ENCODE measurements around the gene HSPA4.
"Not testable (repeated sequence)": the region's sequence is repeated elsewhere in the genome, so short reads cannot be mapped to it uniquely, and the experiment has no call there.

HSPA4 gene

DNA sequence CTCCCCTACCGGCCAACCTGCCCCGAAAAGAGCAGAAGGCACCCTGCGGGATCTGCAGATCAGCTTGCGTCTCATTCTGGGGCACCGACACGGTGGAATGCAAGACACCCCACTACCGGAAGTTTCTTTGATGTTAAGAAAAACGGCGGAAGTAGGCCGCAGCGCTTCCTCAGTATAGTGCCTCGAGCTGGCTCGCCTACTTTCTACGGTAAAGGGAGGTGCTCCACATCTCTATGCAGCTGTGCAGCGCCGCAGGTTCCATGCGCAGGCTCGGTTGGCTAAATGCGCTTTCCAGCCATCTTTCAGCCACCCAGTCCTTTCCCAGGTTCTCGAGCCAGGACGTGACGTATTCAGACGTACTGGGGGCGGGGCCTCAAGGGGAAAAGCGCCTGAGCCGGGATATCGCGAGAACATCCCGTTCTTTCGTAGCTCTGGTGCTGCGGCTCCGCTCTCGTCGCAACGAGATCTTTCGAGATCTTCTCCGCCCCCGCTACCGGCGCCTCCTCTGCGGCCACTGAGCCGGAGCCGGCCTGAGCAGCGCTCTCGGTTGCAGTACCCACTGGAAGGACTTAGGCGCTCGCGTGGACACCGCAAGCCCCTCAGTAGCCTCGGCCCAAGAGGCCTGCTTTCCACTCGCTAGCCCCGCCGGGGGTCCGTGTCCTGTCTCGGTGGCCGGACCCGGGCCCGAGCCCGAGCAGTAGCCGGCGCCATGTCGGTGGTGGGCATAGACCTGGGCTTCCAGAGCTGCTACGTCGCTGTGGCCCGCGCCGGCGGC, at the start of gene HSPA4:
HSPA4 (plus strand) TSS at position 472 of the 775 bp plus-strand sequence; CDS start at position 710, 238 bp downstream.
- peak; percentile 97 for DNase-seq

DNA sequence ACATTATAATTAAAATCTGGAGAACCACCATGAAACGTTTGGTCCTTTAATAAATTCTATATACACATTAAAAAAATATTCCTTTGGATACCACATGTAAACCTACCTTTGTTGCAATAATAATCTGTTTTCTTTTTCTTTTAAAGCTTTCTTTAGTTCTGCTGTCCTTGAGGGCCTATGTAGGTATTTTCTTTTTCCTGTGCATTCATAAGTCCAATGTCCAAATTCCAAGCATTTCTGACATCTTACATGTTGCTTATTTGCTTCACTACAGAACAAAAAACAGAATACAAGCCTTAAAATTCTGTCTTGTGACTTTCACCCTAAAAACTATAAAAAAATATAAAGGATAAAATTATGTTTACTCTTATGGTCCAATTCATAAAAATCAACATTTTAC, 45.2 kb upstream of the HSPA4 start:
- DNase-seq = no peak

DNA sequence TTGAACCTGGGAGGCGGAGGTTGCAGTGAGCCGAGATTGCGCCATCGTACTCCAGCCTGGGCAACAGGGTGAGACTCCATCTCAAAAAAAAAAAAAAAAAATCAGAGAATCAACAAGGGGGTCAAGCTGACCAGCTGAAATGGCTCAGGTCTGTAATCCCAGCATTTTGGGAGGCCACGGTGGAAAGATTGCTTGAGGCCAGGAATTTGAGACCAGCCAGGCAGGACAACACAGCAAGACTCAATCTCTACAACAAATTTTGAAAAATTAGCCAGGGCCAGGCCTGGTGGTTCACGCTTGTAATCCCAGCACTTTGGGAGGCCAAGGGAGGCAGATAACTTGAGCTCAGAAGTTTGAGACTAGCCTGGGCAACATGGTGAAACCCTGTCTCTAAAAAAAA, 43.4 kb upstream of the HSPA4 start:
- not testable (repeated sequence) for DNase-seq

DNA sequence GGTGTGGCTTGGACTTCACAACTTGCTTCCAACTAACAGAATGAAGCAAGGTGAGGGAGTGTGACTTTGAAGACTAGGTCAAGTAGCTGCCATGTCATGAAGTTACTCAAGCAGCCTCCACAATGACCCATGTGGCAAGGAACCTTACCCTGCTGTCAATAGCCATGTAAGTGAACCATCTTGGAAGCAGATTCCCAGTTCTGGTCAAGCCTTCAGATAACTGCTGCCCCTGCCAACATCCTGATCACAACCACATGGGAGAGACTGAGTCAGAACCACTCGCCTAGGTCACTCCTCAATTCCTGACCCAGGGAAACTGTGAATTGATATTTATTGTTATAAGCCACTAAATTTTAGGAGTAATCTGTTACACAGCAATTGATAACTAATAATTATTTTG, 36.3 kb upstream of the HSPA4 start:
- DNase-seq = no peak

DNA sequence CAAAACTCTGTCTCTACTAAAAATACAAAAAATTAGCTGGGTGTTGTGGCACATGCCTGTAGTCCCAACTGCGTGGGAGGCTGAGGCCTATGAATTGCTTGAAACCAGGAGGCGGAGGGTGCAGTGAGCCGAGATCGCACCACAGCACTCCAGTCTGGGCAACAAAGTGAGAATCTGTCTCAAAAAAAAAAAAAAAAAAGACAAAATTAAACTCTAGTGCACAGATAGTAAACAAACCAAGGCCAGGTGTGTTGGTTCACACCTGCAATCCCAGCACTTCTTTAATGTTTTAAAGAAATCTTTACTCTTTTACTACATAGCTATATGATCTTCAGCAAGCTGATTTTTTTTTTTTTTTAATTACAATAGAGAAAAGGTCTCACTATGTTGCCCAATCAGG, 33.8 kb upstream of the HSPA4 start:
- DNase-seq = no peak

DNA sequence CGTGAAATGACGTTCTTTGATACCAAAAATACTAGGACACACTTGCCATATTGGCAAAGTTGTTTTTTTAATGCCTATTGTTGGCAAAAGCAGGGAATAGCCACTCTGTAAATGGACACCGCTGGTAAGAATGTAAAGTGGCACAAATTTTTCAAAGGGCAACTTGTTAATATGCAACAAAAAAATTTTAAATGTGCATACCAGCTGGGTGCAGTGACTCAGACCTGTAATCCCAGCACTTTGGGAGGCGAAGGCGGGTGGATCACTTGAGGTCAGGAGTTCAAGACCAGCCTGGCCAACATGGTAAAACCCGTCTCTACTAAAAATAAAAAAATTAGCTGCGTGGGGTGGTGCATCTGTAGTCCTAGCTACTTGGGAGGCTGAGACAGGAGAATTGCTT, 32.3 kb upstream of the HSPA4 start:
- peak; percentile 9 for DNase-seq

DNA sequence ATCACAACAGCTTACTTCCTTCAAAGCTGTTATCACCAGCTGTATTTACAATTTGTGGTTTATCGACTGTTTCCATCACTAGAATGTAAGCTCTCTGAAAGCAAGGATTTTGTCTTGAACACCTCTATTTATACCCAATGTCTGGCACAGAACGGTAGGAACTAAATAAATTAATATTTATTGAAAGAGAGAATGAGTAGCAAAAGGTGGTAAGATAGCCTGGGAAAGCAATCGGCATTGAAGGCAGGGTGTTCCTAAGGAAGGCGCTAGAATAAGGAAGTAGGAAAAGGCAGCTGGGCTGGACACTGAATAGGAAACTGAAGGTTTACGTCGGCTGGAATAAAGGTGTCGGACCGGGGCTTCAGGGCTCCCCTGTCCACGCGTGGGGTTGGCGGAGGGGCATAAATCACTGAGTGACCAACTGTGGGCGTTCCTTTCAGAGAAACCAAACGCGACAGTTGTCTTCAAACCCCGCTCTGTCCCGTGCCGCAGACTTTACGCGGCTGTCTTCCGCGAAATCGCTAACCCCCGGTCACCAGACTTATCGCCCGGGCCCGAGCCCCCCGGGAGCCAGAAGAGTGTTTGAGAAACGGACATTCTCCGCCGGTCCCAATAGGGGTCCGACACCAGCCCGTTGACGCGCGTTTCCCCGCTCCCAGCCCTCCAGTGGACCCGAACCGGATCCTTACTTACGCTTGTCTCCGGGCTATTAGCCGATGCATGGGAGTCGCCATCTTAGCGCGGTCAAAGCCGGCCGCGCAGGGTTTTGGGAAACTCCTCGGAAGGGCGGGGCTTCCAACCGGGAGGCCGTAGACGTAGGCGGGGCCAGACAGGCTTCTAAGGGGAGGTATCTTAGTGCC, 25.8 kb upstream of the HSPA4 start, which contains the start of gene ZCCHC10:
ZCCHC10 (minus strand) TSS at position 746 of the 860 bp plus-strand sequence; CDS start at position 734, 12 bp downstream.
- DNase-seq = peak; percentile 81

DNA sequence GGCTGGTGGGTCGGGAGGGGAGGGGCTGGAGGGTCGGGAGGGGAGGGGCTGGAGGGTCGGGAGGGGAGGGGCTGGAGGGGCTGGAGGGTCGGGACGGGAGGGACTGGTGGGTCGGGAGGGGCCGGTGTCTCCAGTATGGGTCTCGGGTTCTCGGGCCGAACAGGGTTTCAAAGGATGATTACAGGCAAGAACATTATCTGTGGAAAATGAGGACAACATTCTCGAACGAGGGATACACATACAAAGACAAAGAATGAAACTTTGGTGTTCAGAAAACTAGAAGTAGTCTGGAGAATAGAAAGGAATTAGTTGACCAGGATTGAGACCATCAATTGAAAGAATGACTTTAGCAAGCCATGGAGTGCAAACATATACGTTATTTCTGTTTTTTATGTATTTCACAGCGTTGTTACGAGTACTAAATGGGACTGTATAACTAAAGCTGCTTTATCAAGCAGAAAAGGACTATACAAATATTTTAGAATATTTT, 25.1 kb upstream of the HSPA4 start:
- DNase-seq = no peak

DNA sequence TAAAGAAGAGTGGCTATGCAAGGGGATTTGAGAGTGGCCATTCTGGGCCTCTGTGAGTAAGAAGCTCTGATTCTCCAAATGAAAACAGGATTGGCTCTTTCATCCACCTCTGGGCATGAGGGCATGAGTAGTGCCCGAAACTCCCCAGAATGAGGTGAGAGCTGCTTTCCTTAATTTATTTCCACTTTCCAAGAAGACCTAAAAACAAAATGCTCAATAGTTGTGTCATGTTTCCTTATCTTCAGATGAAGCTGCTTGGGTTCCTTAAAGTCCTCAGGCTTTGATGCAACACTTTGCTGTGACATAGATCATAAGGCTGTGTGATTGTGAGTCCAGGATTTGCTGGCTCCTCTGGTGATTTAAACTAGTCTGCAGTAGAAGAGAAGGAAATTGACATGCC, 22.4 kb upstream of the HSPA4 start:
- no peak for DNase-seq

DNA sequence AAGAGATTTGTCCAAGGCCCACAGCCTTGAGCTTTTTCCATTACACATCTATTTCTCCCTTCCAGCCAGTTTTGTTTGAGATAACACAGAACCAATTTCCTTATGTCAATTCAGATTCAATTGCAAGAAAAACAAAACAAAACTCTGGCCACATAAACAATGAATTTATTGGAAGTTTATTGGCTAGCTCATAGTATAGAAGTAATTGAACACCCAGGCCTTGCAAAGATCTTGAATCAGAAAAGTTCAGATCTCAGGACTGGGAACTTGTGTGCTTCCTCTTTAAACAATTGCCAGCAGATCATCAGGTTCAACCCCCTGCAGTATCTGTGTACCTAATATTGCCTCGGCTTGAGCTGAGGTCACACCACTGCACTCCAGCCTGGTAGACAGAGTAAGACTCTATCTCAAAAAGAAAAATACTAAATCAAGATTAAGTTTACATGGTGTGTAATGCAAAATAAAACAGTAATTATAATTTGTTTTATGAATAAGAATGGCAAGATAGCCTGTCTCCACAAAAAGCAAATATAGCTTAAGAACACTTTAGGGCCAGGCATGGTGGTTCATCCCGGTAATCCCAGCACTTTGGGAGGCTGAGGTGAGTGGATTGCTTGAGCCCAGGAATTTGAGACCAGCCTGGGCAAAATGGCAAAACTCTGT, 21.3 kb upstream of the HSPA4 start:
- DNase-seq = no peak

DNA sequence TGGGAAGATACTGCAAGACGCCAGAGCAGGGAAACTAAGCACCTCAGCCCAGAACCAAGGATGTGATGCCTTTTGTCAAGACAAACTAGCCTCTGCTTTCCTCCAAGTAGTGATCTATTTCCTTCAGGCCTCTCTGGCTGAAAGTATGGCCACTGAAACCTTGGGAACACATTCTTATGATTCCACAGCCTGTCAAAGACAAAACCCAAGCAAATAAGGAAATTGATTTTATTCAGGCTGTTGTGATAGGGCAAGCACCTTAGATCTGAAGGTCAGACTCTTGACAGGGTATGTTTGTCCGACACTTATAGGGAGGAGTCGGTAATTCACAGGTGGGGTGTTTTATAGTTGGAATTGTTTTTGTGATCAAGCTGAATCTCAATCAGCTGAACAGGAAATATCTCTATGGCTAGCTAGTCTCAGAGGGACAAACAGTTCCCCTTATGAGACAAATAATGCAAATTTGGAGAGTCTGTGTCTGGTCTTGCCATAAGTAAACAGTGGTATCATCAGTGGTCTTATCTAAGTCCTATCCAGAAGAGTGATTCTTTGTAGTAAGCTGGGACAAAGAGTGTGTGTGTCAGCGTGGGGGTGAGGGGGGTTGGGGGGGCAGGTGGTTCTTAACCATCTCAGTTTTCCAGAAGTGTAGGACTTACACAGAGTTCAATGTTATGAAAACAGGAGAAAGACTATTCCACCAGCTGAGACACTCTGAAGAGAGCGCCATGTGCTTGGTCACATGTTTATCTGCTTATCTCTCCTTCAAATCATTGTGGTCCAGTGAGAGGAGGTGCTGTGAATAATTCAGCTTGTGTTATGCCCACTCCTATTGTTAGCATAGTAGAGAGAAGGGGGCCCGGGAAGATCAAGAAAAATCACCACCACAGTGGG, 18.7 kb upstream of the HSPA4 start:
- no peak for DNase-seq

DNA sequence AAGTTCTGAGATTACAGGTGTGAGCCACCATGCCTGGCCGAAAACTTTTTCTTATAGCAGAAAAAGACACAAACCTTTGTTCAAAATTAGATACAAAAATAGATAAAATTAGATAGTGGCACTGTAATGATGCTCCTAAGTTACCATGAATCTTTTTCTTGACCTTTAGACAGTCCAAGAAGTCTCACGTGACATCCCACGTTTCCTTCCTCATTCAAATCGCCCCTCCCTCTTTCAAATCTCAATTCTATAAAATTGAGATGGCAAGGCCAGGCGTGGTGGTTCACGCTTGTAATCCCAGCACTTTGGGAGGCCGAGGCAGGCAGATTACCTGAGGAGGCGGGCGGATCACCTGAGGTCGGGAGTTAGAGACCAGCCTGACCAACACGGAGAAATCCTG, 17.7 kb upstream of the HSPA4 start:
- no peak for DNase-seq

DNA sequence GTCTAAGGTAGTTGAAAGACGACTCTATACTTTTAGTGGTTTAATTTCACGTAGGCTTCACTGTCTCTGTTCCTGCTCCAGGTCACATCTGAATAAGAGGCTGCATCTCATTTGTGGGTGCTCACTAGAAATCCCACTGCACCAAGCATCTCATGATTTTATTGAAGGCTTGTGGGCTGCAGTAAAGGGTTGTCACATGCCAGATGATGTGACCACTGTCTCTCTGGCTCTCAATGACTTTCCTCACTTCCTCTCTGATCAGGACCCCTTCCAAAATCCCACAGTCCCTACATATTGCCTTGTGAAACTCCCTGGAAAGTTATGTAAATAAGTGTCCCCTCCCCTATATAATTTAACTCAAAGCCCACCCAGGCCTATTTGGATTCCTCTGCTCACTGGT, 16.6 kb upstream of the HSPA4 start:
- DNase-seq = no peak

DNA sequence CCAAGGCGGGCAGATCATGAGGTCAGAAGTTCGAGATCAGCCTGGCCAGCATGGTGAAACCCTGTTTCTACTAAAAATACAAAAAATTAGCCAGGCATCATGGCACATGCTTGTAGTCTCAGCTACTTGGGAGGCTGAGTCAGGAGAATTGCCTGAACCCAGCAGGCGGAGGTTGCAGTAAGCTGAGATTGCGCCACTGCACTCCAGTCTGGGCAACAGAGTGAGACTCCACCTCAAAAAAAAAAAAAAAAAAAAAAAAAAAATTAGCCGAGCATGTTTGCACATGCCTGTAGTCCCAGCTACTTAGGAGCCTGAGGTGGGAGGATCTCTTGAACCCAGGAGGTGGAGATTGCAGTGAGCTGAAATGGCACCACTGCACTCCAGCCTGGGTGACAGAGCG, 15.1 kb upstream of the HSPA4 start:
- DNase-seq = not testable (repeated sequence)

DNA sequence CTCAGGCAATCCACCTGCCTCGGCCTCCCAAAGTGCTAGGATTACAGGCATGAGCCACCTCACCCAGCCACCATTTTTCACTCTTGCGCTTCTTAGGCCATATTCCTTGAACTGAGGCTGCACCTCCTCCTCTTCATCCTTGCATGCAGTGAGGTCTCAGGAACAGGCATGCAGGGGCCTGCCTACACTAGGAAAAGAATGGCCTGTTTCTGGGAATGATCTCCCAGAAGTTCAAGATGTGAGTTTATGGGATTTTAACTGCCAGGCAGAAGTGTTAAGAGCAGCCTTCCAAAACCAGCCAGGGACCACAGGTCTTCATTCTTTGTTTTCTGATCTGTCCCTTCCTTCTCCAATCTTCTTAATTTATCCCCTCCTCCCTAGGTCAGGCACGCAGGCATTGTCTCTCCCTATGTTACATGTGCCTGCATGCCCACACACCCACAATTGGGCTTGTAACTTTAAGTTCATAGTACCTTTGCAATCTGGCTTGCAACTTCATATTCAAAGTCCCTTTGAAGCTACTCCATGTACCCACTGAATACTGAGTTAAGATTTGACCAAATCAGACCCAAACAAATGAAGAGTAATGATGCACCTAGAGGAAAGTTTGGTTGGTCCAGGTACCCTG, 10.5 kb upstream of the HSPA4 start:
- no peak for DNase-seq

DNA sequence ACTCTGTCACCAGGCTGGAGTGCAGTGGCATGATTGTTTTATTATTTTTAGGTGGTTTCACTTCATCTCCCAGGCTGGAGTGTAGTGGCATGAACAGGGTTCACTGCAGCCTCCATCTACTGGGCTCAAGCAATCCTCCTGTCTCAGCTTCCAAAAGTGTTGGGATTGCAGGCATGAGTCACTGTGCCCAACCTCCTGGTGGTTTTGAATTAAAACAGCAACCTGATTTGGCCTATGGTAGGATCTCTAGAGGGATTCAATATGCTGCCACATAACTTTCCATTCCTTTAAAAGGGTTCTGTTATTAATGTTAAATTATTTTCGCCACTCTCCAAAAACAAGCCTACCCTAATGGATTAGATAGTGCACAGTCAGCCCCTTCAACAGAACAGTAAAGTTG, 9.9 kb upstream of the HSPA4 start:
- DNase-seq = no peak

DNA sequence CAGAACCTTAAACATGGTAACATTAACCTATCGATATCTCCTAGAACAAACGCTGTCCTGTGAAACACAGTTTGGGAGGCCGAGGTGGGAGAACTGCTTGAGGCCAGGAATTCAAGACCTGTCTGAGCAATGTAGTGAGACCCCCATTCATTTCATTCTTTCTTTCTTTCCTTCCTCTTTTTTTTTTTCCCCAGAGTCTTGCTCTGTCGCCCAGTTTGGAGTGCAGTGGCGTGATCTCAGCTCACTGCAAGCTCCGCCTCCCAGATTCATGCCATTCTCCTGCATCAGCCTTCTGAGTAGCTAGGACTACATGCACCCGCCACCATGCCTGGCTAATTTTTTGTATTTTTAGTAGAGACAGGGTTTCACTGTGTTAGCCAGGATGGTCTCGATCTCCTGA, 5.3 kb upstream of the HSPA4 start:
- DNase-seq = not testable (repeated sequence)

DNA sequence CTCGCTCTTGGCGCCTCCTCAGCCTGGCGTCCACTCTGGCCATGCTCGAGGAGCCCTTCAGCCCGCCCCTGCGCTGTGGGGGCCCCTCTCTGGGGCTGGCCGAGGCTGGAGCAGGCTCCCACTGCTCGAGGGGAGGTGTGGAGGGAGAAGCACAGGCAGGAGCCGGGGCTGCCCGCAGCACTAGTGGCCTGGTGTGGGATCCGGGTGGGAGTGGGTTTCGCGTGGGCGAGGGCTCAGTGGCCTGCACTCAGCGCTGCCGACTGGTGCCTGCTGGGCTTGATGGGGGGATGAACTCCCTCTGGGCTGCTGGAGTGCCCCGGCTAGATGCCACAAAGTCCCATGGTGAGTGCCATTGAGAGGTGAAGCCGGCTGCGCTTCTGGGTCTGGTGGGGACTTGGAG, 4.4 kb upstream of the HSPA4 start:
- no peak for DNase-seq

DNA sequence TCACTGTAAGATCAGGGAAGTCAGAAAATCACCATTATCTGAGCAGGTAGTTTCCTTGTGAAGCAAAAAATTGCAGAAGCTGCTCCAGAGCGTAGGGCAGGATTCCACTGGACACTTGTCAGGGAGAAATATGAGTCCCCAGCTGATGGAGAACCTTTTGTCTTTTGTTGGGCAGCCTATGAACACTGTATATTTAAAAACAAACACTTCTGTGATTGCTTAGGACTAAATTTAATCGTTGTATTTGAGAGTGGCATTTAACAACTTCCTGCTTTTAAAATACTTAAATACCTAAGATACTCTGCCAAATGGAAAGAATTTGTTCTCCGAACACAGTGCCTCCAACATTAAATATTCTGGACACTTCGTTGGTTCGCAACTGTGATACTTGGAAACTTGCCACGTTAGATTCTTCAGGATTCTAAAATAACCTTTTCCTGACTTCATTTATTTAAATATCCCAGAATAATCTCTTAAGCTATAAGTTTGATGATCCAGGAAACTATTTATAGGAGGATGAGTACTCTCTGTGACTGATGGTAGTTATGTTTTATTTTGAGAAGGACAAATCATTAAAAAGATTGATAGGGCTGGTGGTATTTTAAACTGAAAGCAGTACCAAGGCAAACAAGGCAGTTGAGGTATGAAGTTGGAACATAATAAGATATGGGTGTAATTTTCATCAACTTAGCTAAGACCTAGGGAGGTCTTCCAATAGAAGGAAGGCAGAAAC, 2.7 kb upstream of the HSPA4 start:
- no peak for DNase-seq

DNA sequence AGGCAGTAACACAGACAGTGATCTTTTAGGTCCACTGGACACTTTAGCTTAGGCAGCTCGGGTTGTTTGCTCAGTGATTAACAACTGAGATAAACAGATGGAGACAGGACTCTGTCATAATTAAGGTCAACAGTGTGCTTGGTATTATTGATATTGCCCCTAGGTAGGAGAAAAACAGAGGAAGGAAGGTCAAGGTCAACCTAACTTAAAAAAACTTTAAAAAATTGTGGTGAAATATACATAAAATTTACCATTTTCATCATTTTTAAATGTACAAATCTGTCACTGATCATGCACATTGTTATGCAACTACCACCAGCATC, 2.1 kb upstream of the HSPA4 start:
- no peak for DNase-seq

DNA sequence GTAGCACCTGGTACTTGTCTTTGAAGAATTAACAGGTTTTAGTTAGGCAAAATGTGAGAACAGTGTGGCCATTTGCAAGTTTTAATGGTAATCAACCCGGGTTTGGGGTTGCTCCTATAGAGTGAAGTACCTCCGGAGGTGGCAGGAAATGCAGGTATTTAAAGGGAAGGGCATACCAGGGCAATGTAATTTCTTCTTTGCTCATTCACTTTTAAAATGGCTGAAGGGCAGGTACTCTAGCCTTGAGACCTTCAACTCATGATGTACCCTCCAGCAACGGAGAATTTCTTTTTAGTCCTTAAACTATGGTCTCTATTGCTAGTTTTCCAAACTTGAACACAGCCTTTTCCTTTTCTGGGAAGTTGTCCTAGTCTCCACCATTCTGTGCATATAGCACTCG, 1.3 kb upstream of the HSPA4 start:
- no peak for DNase-seq
